Endothelial cell of umbilical vein (primary cell): ENCODE measurements around the gene ADAM23. TPM values are rescaled to one million over a fixed set of nuclear protein-coding genes. Genes with fewer than 3 reads are reported as not detected.

ENCODE experiments used
- BruUV-seq: library from RNA; stranded (reverse); fragments of 400-500 nt; replicated peaks from 2 replicates; lab custom pipeline; 2021; lab: Mats Ljungman, UMichigan
- CTCF ChIA-PET: fragments of 300-600, 350-600 bp; sonication (Branson Sonifier 250); formaldehyde crosslinking; loops from one replicate; lab custom pipeline; 2021; ENCODE audit warnings: antibody characterized with exemption, inconsistent platforms; lab: Charles Lee
- POLR2A ChIA-PET: fragments of 300-600, 350-600 bp; sonication (Branson Sonifier 250); formaldehyde crosslinking; loops from one replicate; lab custom pipeline; 2021; ENCODE audit warnings: antibody characterized with exemption, inconsistent platforms; lab: Charles Lee
- DNase-seq: peaks from one replicate; pipeline ENCODE4 v3.0.0-alpha.2; 2011; ENCODE audit warnings: low read depth, low spot score
- FAIRE-seq: peaks from 2 replicates; lab custom pipeline; 2011; peaks lifted over from hg19 to GRCh38; lab: Jason Lieb, UNC
- H2AFZ ChIP-seq: 2 replicates; pipeline ENCODE4 v1.6.0; 2012; ENCODE audit warnings: low read depth, low read length, control low read depth, inconsistent platforms
- H3K27ac ChIP-seq: 2 replicates; pipeline ENCODE4 v1.5.1; 2011; ENCODE audit warnings: low read depth, mild to moderate bottlenecking, control low read depth, low read length, moderate library complexity; ENCODE audit not compliant: insufficient read depth
- H3K27me3 ChIP-seq, 2 experiments: 2 replicates each; pipeline versions ENCODE4 v1.6.0 to v1.6.1; 2011; ENCODE audit warnings: low read length in 2 of 2, mixed read lengths in 1 of 2; ENCODE audit not compliant: control insufficient read depth in 2 of 2, insufficient read depth in 2 of 2
- H3K36me3 ChIP-seq, 2 experiments: 2 replicates in 1 of 2; 3 replicates in 1 of 2; pipeline ENCODE4 v1.5.1; 2011; ENCODE audit warnings: low read length in 2 of 2, mild to moderate bottlenecking in 1 of 2, moderate library complexity in 1 of 2; ENCODE audit not compliant: control insufficient read depth in 2 of 2, insufficient read depth in 2 of 2; ENCODE audit errors: extremely low read depth in 1 of 2
- H3K4me1 ChIP-seq: 3 replicates; pipeline ENCODE4 v1.5.1; 2011; ENCODE audit warnings: mild to moderate bottlenecking, low read length; ENCODE audit not compliant: control insufficient read depth, insufficient read depth; ENCODE audit errors: extremely low read depth
- H3K4me2 ChIP-seq: 2 replicates; pipeline ENCODE4 v1.6.1; 2011; ENCODE audit warnings: low read length, control low read depth, mixed read lengths; ENCODE audit not compliant: insufficient read depth
- H3K4me3 ChIP-seq, 3 experiments: fragments of 200-600 bp in 1 of 3; sonication (generic), shearing (Covaris generic) in 1 of 3; replicated peaks in 1 of 3; 2 replicates each; pipeline ENCODE4 v1.5.1; 2011 to 2016; ENCODE audit warnings: control low read depth in 3 of 3, low read length in 3 of 3, mild to moderate bottlenecking in 2 of 3, inconsistent platforms in 1 of 3, low read depth in 1 of 3, moderate library complexity in 1 of 3; ENCODE audit not compliant: insufficient read depth in 1 of 3
- H3K79me2 ChIP-seq: 2 replicates; pipeline ENCODE4 v1.6.0; 2012; ENCODE audit warnings: low read length, inconsistent platforms; ENCODE audit not compliant: control insufficient read depth, insufficient read depth
- H3K9ac ChIP-seq: replicated peaks from 2 replicates; pipeline ENCODE3; 2011; ENCODE audit warnings: low read length, control low read depth; ENCODE audit not compliant: insufficient read depth; ENCODE audit errors: extremely low read depth
- H3K9me1 ChIP-seq: replicated peaks from 3 replicates; pipeline ENCODE4 v1.6.0; 2011; ENCODE audit warnings: mild to moderate bottlenecking, low read length; ENCODE audit not compliant: control insufficient read depth, insufficient read depth; ENCODE audit errors: extremely low read depth
- H3K9me3 ChIP-seq: replicated peaks from 2 replicates; pipeline ENCODE4 v1.5.1; 2012; ENCODE audit warnings: low read length, inconsistent platforms; ENCODE audit not compliant: control insufficient read depth, insufficient read depth
- H4K20me1 ChIP-seq: replicated peaks from 2 replicates; pipeline ENCODE3; 2011; ENCODE audit warnings: mild to moderate bottlenecking, low read length; ENCODE audit not compliant: control insufficient read depth, insufficient read depth; ENCODE audit errors: extremely low read depth
- MAX ChIP-seq: IDR thresholded peaks from 2 replicates; pipeline ENCODE4 v1.6.1; 2011; ENCODE audit not compliant: insufficient read depth, insufficient read length
- POLR2AphosphoS5 ChIP-seq: IDR thresholded peaks from 2 replicates; pipeline ENCODE4 v1.6.1; 2012; ENCODE audit warnings: low read depth, mild to moderate bottlenecking, control low read depth, low read length, moderate library complexity; ENCODE audit not compliant: insufficient read depth
- dilution Hi-C: fragments of 300-500 bp; cut with MboI; formaldehyde crosslinking; loops from one replicate; pipeline ENCODE4 v1.15.0; 2019; ENCODE audit warnings: low sequenced_read_pairs; ENCODE audit not compliant: extremely low pct_ligation_motif_present
- intact Hi-C: fragments of 100-400 bp; cut with micrococcal nuclease; formaldehyde crosslinking; loops from one replicate; pipeline ENCODE4 v1.10.0; 2022
- polyA plus RNA-seq, 4 experiments: library from polyadenylated mRNA; depleted of rRNA in 3 of 4; stranded (reverse) in 3 of 4; unstranded in 1 of 4; fragments of >200 nt; gene quantifications; 2 replicates each; pipeline versions ENCODE4 v1.2.1 to v1.2.3, GENCODE V29; 2011 to 2012; ENCODE audit warnings: missing spikeins in 1 of 4
- total RNA-seq: library from RNA; stranded (reverse); gene quantifications from 2 replicates; pipeline ENCODE4 v1.2.3, GENCODE V29; 2021

Gene ADAM23
- total and polyA plus RNA-seq, 2 donors (not counting 3 experiments of a cell fraction or from before 2014, with no cell fraction given) = 20.6 to 38.5 TPM

- no peak for FAIRE-seq
- ChIA-PET POLR2A (no interaction called here), CTCF (no interaction called here)
- H3K36me3 ChIP-seq = no peaks in the 10 kb centered on the region
- no peak overlapping the region for H3K4me3 ChIP-seq
- H3K4me1 ChIP-seq = no peaks in the 10 kb centered on the region
- no TSS peak for BruUV-seq
- intact Hi-C loops = no loop called here
- TF ChIP-seq MAX = no peak
- no peak overlapping the region for H3K4me2 ChIP-seq
- DNase-seq = no peak
- no peaks in the 10 kb centered on the region for H3K9me3 ChIP-seq
- H4K20me1 ChIP-seq = no peaks in the 10 kb centered on the region
- no peak overlapping the region for H3K9ac ChIP-seq
- H3K9me1 ChIP-seq = no peaks in the 10 kb centered on the region
- no peak overlapping the region for H3K27ac ChIP-seq
- no peaks in the 10 kb centered on the region for H3K79me2 ChIP-seq
- dilution Hi-C loops = no loop called here
- no peak overlapping the region for H2AFZ ChIP-seq
- H3K27me3 ChIP-seq = no peaks in the 10 kb centered on the region
Measured at GRCh38 chr2:206456078-206456754, 12.9 kb downstream of the ADAM23 start.

GRCh38 chr2:206457188-206457634 lies 13.9 kb downstream of the ADAM23 start:
- no peak for TF ChIP-seq POLR2AphosphoS5
- Histone ChIP-seq H3K4me3 (no peak overlapping the region), H4K20me1 (no peaks in the 10 kb centered on the region), H3K4me1 (no peaks in the 10 kb centered on the region), H2AFZ (no peak overlapping the region), H3K27me3 (no peaks in the 10 kb centered on the region), H3K9me1 (no peaks in the 10 kb centered on the region), H3K9me3 (no peaks in the 10 kb centered on the region), H3K4me2 (no peak overlapping the region), H3K9ac (no peak overlapping the region), H3K36me3 (no peaks in the 10 kb centered on the region), H3K27ac (no peak overlapping the region), H3K79me2 (no peaks in the 10 kb centered on the region)
- CTCF ChIA-PET = no interaction called here
- POLR2A ChIA-PET = no interaction called here
- intact Hi-C loops (no loop called here), dilution Hi-C loops (no loop called here)
- BruUV-seq = no TSS peak
- DNase-seq (no peak), FAIRE-seq (no peak)
